Measurements from ENCODE around the gene AGAP3.

- no peak for TF ChIP-seq POLR2A (IDR thresholded peaks at IDR 0.05)
- no peak for TF ChIP-seq EP300 (IDR thresholded peaks at IDR 0.05; ENCODE audit: low read depth)
- no peak for TF ChIP-seq CTCF (IDR thresholded peaks at IDR 0.05)
- no peak for TF ChIP-seq POLR2AphosphoS5 (IDR thresholded peaks at IDR 0.05)
Observed at GRCh38 chr7:151085329-151085690, 965 bp upstream of the AGAP3 start.
